Measurements from ENCODE around the gene GUK1. TPM values are rescaled to one million over a fixed set of nuclear protein-coding genes. Genes with fewer than 3 reads are reported as not detected.

Gene GUK1
- total RNA-seq, 1 donor from 2014 or later = 235 TPM

DNA sequence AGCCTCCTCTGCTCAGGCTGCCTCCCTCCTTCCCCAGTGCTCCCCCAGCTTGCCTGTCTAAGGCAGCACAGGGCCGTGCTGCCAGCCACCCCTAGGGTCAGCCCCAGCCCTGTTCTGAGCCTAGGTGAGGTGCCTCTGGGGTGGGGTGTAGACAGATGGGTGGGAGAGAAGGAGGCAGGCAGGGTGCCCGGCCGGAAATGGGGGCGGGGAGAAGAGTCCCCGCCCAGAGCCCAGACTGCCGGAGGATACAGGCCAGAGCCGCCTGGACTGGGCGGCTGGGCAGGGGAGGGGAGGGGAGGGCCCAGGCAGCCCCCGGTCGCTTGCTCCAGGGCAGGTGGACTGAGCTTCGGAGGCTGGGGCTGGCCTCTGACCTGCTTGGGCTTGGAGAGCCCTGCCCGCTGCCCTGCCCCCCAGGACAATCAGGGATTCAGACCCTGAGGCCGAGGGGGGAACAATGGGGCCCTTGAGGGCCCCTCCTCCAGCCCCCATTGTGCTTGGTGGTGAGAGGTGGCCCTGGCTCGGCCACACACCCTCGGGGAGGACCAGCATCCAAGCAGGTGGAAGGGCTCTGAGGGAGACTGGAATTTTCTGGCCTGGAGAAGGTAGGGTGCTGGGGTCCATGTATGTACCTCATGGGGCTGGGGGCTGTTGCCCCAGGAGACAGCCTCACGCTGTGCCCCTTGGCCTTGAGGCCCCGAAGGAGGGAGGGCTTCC, 9.5 kb downstream of the GUK1 start, which contains the start of gene GJC2:
Gene GJC2, plus strand, starts transcription at position 525 of the 714 bp plus-strand sequence. CDS start 7,829 bp downstream, outside the sequence.
- DNase-seq (ENCODE audit: low spot score) = no peak

- no peak for DNase-seq (ENCODE audit: low spot score)
Measured at GRCh38 chr1:228150120-228150460, 10.0 kb downstream of the GUK1 start.

GRCh38 chr1:228150461-228151179, 10.5 kb downstream of the GUK1 start:
- DNase-seq (ENCODE audit: low spot score) = peak; percentile 38

DNA sequence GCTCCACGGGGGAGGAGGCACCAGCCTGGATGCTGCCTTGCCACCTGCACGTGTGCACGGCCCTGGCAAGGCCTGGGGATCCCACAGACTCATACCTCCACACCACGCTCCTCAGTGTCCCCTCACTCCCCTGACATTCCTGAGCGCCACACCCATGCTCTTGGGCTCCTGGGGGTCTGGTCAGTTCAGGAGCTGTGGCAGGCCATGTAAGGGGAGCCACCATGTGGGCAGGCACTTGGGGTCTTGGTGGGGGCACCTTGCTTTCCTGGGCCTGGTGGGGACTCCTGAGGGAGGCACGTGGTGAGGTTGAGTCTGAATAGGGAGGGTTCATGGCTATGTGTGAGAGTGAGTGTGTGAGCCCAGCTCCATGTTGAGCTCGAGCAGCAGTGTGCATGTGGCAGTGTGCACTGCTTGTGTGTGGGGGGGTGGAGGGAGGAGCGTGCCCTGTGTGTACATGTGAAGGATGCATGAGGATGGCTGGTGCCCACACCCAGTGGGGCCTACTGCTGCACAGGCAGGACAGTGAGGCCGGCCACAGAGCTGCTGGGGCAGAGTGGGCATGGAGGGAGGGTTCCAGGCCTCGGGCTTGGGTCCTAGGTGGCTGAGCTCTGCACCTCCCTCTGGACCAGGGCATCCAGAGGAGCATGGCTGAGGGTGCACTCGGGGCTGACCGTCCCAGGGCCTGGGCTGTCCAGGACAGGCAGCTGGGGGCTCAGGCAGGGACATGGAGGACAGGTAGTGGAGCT, 11.3 kb downstream of the GUK1 start:
- no peak for DNase-seq (ENCODE audit: low spot score)

GRCh38 chr1:228152097-228152917, 12.2 kb downstream of the GUK1 start:
- no peak for DNase-seq (ENCODE audit: low spot score)

GRCh38 chr1:228152918-228153258, 12.8 kb downstream of the GUK1 start:
- DNase-seq (ENCODE audit: low spot score) = no peak

GRCh38 chr1:228154021-228154669, 14.1 kb downstream of the GUK1 start:
- no peak for DNase-seq (ENCODE audit: low spot score)

DNA sequence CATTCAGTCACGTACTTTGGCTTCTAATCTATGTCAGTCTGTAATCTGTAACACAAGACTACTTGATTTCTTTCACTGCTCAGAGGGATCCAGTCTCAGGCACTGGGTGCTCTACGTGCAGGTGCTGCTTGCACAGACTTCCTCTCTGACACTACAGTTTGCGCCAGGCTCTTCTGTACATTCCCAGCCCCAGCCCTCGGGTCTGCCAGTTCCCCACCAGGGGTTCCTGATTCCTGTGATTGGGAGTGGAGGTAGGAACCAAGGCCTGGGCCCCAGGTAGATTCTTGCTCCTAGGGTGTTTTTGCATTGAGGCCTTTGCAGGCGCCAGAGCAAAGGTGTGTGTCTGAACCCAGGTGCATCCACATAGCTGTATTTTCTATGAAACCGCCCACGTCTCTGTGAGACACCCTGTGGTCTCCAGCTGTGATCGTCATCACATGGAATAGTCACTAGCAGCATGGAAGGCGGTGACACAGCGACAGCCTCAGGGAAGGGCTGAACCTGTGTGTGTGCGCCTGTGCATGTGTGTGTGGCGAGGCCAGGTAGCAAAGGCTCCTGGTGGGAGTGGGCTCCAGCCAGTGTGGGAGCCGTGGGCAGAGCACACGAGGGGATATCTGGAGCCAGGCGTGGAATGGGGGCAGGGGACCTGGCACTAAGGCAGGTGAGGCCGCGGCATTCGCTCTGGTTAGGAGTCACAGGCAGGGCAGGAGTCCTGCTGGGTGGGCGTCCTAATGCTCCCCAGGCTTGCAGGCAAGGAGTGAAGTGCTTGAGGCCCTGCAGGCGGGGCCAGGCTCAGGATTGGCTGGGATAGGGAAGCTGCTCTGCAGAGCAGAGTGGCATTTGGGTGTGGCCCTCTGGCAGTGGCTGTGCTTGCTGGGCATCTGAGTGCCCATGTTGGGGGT, 14.8 kb downstream of the GUK1 start:
- no peak for DNase-seq (ENCODE audit: low spot score)

- DNase-seq (ENCODE audit: low spot score) = no peak
Measured at GRCh38 chr1:228155596-228156514, 15.8 kb downstream of the GUK1 start.

- DNase-seq (ENCODE audit: low spot score) = no peak
Measured at GRCh38 chr1:228156515-228156881, 16.4 kb downstream of the GUK1 start.

DNA sequence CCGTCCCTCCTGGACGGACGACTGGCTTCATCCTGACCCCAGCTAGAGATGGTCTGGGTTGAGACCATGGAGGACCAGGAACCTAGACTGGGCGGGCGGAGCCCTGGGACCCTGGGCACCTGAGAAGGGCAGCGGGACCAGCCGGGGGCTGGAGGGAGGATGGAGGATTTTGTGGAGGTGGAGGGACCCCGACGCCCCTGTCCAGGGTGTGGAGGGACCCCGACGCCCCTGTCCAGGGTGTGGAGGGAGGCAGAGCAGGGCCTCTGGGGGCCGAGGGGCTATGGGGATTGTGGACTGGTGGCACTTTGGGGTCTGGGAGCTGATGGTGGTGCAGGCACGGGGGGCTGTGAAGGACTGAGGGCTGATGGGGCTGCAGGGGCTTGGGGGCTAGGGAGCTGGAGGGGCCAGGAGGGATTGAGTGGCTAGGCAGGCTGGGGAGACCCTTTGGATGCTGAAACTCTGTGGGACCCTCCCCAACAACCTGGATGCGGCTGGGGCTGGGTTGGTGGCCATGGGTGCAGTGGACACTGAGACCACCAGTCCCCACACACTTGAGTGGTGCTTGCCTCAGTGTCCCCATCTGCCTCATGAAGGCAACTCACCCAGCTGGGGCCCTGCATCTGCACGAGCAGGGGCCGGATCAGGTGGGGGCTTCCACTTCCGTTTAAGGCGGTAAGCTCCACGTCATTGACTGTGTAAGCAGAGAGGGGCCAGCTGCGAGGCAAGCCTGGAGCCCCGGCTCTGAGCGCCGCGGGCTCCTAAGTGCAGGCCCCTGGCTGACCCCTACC, 17.1 kb downstream of the GUK1 start:
- DNase-seq (ENCODE audit: low spot score) = no peak

- no peak for DNase-seq (ENCODE audit: low spot score)
Measured at GRCh38 chr1:228157729-228158126, 17.6 kb downstream of the GUK1 start.

- DNase-seq (ENCODE audit: low spot score) = no peak
Measured at GRCh38 chr1:228158151-228159007, 18.3 kb downstream of the GUK1 start.

DNA sequence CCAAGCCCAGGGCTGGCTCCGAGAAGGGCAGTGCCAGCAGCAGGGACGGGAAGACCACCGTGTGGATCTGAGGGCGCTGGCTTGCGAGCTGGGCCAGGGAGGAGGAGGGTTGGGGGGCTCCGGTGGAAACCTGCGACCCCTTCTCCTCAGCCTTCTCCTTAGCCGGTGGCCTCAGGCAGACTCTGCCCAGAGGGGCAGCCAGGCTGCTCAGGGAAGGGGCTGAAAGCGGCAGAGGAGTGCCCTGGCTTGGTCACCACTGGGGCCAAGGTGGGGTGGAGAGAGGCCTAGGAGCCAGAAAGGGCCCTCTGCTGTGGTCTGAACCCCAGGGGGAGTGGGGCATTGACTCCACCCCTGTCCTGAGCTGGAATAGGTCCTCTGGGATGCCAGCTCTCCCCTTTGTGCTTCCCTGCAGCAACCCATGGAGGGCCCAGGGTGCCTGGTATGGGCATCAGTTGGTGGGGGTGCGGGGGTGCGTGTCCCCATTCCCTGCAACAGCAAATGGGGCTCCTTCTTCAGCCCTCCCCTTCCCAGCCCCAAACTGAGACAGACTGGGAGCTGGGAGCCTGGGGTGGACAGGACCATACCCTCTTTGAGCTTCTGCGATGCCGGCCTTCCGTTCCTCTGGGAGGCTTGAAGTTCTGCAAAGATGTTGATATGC, 19.1 kb downstream of the GUK1 start:
- no peak for DNase-seq (ENCODE audit: low spot score)

- no peak for DNase-seq (ENCODE audit: low spot score)
Measured at GRCh38 chr1:228160201-228160761, 20.2 kb downstream of the GUK1 start.

DNA sequence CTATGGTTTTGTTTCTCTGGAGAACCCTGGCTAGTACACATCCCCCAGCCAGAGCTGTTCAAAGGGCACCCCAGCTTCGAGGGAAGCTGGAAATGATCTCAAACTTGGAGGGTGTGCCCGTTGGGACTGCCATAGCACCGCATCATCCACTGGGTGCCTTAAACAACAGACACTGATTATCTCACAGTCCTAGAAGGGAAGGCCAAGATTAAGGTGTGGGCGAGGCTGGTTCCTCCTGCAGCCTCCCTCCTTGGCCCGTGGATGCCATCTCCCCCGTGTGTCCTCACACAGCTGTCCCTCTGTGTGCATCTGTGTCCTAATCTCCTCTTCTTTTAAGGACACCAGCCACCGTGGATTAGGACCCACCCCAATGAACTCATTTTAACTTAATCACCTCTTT, 21.3 kb downstream of the GUK1 start:
- no peak for DNase-seq (ENCODE audit: low spot score)

DNA sequence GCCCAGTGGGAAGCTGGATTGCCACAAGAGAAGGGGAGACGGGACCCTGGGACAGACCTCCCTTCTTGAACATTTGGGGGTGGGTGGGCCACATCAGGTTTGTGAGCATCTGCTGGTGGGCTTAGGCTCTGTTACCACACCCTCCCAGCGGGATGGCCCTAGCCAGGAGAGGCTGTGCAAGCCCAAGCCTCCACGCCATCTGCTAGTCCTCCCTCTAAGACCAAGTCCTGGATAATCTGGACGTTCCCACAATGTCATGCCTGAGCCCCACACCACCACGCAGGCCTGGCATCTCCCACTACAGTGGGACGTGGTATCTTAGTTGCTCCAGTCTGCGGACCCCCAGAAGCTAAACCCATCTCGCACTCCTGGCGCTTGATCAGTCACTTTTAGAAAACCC, 21.8 kb downstream of the GUK1 start:
- no peak for DNase-seq (ENCODE audit: low spot score)
